GM23338 (cell line): ENCODE results near the gene DHX34. TPM values are rescaled to one million over a fixed set of nuclear protein-coding genes. Genes with fewer than 3 reads are reported as not detected.
A peak's percentile ranks its signal among the peaks of the same experiment; 100 is the strongest.

Experiments used
- ATAC-seq: fragments of 200-7000 bp; cut with Tn5 transposase; 3 replicates; pipeline ENCODE4 v1.9.1; 2020
- DNase-seq: peaks from one replicate; pipeline ENCODE4 v3.0.0-alpha.2; 2015; ENCODE audit warnings: low spot score
- H2AFZ ChIP-seq: fragments of 200-600 bp; sonication (generic); 2 replicates; pipeline ENCODE4 v1.8.0; 2016; ENCODE audit warnings: antibody characterized with exemption, mild to moderate bottlenecking, moderate library complexity
- H3F3A ChIP-seq: fragments of 200-600 bp; sonication (generic); replicated peaks from 2 replicates; pipeline ENCODE4 v1.8.0; 2017; ENCODE audit warnings: antibody characterized with exemption, mixed run types, low read depth
- H3K27ac ChIP-seq: fragments of 200-600 bp; sonication (generic); 2 replicates; pipeline ENCODE4 v1.6.1; 2016; ENCODE audit warnings: low read depth
- H3K27me3 ChIP-seq: fragments of 200-600 bp; sonication (generic); 2 replicates; pipeline ENCODE4 v1.8.0; 2016; ENCODE audit warnings: mild to moderate bottlenecking, mixed run types, moderate library complexity; ENCODE audit not compliant: insufficient read depth
- H3K36me3 ChIP-seq: fragments of 200-600 bp; sonication (generic); 2 replicates; pipeline ENCODE4 v1.8.0; 2016; ENCODE audit warnings: mild to moderate bottlenecking; ENCODE audit not compliant: insufficient read depth
- H3K4me1 ChIP-seq: fragments of 200-600 bp; sonication (generic); 2 replicates; pipeline ENCODE4 v1.8.0; 2016; ENCODE audit warnings: mild to moderate bottlenecking, moderate library complexity; ENCODE audit not compliant: insufficient read depth
- H3K4me2 ChIP-seq: fragments of 200-600 bp; sonication (generic); 2 replicates; pipeline ENCODE4 v1.7.1; 2017; ENCODE audit warnings: mixed run types
- H3K4me3 ChIP-seq: fragments of 200-600 bp; sonication (generic); 2 replicates; pipeline ENCODE4 v1.6.1; 2016; ENCODE audit warnings: mixed run types
- H3K79me2 ChIP-seq: fragments of 200-600 bp; sonication (generic); replicated peaks from 2 replicates; pipeline ENCODE4 v1.8.0; 2017; ENCODE audit warnings: mild to moderate bottlenecking; ENCODE audit not compliant: insufficient read depth
- H3K9me2 ChIP-seq: fragments of 200-600 bp; sonication (generic); 2 replicates; pipeline ENCODE4 v1.8.0; 2017; ENCODE audit not compliant: insufficient read depth
- H4K20me1 ChIP-seq: fragments of 200-600 bp; sonication (generic); replicated peaks from 2 replicates; pipeline ENCODE4 v1.8.0; 2017; ENCODE audit warnings: mild to moderate bottlenecking; ENCODE audit not compliant: insufficient read depth
- H3K27ac Mint-ChIP-seq: 2 replicates; pipeline ENCODE4 v1.8.0; 2020; ENCODE audit warnings: inconsistent platforms, mild to moderate bottlenecking, moderate library complexity, mixed read lengths
- H3K27me3 Mint-ChIP-seq: 3 replicates; pipeline ENCODE4 v1.8.0; 2022; ENCODE audit warnings: low read depth, mild to moderate bottlenecking, moderate library complexity, mixed read lengths, inconsistent platforms; ENCODE audit not compliant: insufficient read depth, poor library complexity
- H3K36me3 Mint-ChIP-seq: 3 replicates; pipeline ENCODE4 v1.8.0; 2021; ENCODE audit warnings: low read depth, mild to moderate bottlenecking, inconsistent platforms, moderate library complexity, mixed read lengths
- H3K4me1 Mint-ChIP-seq: 3 replicates; pipeline ENCODE4 v1.8.0; 2020; ENCODE audit warnings: mild to moderate bottlenecking, inconsistent platforms, mixed read lengths
- H3K4me3 Mint-ChIP-seq: 3 replicates; pipeline ENCODE4 v1.8.0; 2021; ENCODE audit warnings: moderate library complexity, mild to moderate bottlenecking, inconsistent platforms, mixed read lengths
- H3K9me3 Mint-ChIP-seq: 3 replicates; pipeline ENCODE4 v1.8.0; 2020; ENCODE audit warnings: moderate library complexity, mild to moderate bottlenecking, inconsistent platforms, mixed read lengths
- EZH2 ChIP-seq: fragments of 200-600 bp; sonication (generic); IDR thresholded peaks from one replicate; pipeline ENCODE4 v1.8.0; 2017; ENCODE audit warnings: antibody characterized with exemption, mild to moderate bottlenecking, low read depth; ENCODE audit not compliant: unreplicated experiment
- POLR2AphosphoS5 ChIP-seq: IDR thresholded peaks from 2 replicates; pipeline ENCODE4 v1.6.1; 2016; ENCODE audit warnings: antibody characterized with exemption, low read depth
- ZNF462 ChIP-seq: fragments of 250-450 bp; sonication (Bioruptor Pico); IDR thresholded peaks from 2 replicates; pipeline ENCODE4 v1.5.0; 2020; ENCODE audit warnings: mild to moderate bottlenecking, moderate library complexity
- polyA plus RNA-seq: library from polyadenylated mRNA; unstranded; fragments of >200 nt; fragmentation: Nextera tagmentation; extraction: Ambion mirVana; gene quantifications from 2 replicates; pipeline ENCODE4 v1.2.1, GENCODE V29; 2016
- total RNA-seq: library from RNA; depleted of rRNA; stranded (reverse); fragments of >200 nt; shearing (Covaris generic); gene quantifications from 2 replicates; pipeline ENCODE4 v1.2.3, GENCODE V29; 2014

Gene DHX34
- total and polyA plus RNA-seq, 2 experiments from 2014 or later, result 16.3 to 50.1 TPM

- no peak; the same call in 1 of the 2 replicates for TF ChIP-seq ZNF462 (CRISPR knock-in tag)
Measured at GRCh38 chr19:47391510-47392223, 42.6 kb downstream of the DHX34 start (continued).

- H3K36me3 ChIP-seq, result no peaks in the 10 kb centered on the region
- DNase-seq (peak; percentile 63), ATAC-seq (peak; percentile 75)
- no peak overlapping the region for H2AFZ ChIP-seq
- H3K27me3 Mint-ChIP-seq, result peaks cover 9% of the 10 kb centered on the region
- no peaks in the 10 kb centered on the region for H3K9me2 ChIP-seq
- peak overlapping the region; percentile 78 for H3K4me2 ChIP-seq
- H3K27ac ChIP-seq, result peak overlapping the region; percentile 100
- H3K4me1 ChIP-seq, result peaks cover 18% of the 10 kb centered on the region
- H3K4me3 ChIP-seq, result peak overlapping the region; percentile 41
- H3K4me1 Mint-ChIP-seq, result peaks cover 38% of the 10 kb centered on the region
- H3K79me2 ChIP-seq, result no peaks in the 10 kb centered on the region
- TF ChIP-seq EZH2 (no peak), POLR2AphosphoS5 (peak; percentile 12; the same call in 1 of the 2 replicates)
- peak overlapping the region; percentile 41 for H3K4me3 Mint-ChIP-seq
- H4K20me1 ChIP-seq, result no peaks in the 10 kb centered on the region
- no peaks in the 10 kb centered on the region for H3K27me3 ChIP-seq
- H3F3A ChIP-seq, result 0 out of 2 replicates have a peak, but pooled peaks cover 6% of the 10 kb centered on the region
- peaks cover 6% of the 10 kb centered on the region for H3K9me3 Mint-ChIP-seq
- H3K27ac Mint-ChIP-seq, result peak overlapping the region; percentile 92
- peaks cover 6% of the 10 kb centered on the region for H3K36me3 Mint-ChIP-seq
Measured at GRCh38 chr19:47398707-47399597, 49.8 kb downstream of the DHX34 start.
